B cell (primary cell): ENCODE data around the gene HIPK1. TPM values are rescaled to one million over a fixed set of nuclear protein-coding genes. Genes with fewer than 3 reads are reported as not detected.

Experiments used
- ATAC-seq: fragments of 200-7000 bp; cut with Tn5 transposase; one replicate; pipeline ENCODE4 v1.10.0; 2021; ENCODE audit warnings: low read depth, mild to moderate bottlenecking, moderate number of reproducible peaks, moderate library complexity
- CTCF ChIA-PET: fragments of 350-600 bp; sonication (Branson Sonifier 250); formaldehyde crosslinking; loops from one replicate; lab custom pipeline; 2021; ENCODE audit warnings: antibody characterized with exemption, inconsistent platforms; lab: Charles Lee
- POLR2A ChIA-PET: fragments of 350-600 bp; sonication (Branson Sonifier 250); formaldehyde crosslinking; loops from one replicate; lab custom pipeline; 2021; ENCODE audit warnings: antibody characterized with exemption; lab: Charles Lee
- DNase-seq: peaks from one replicate; pipeline ENCODE4 v3.0.0; 2013
- H2AFZ ChIP-seq: 2 replicates; pipeline ENCODE4 v1.6.1; 2012; ENCODE audit warnings: mild to moderate bottlenecking, low read depth, low read length; ENCODE audit not compliant: insufficient read depth, poor library complexity, severe bottlenecking
- H3K27ac ChIP-seq, 2 donors: 1 replicate in 1 of 2; 2 replicates in 1 of 2; pipeline ENCODE4 v1.5.1; 2012 to 2013; ENCODE audit warnings: low read length in 2 of 2, mild to moderate bottlenecking in 2 of 2, moderate library complexity in 1 of 2
- H3K27me3 ChIP-seq, 4 experiments: fragments of 200-600 bp in 1 of 4; sonication (generic) in 1 of 4; replicated peaks in 1 of 4; 1 replicate in 2 of 4; 2 replicates in 2 of 4; pipeline versions ENCODE4 v1.6.1 to v1.7.0; 2013 to 2016; ENCODE audit warnings: low read length in 3 of 4, mild to moderate bottlenecking in 2 of 4, mixed read lengths in 1 of 4, moderate library complexity in 1 of 4; ENCODE audit not compliant: insufficient read depth in 4 of 4, control insufficient read depth in 3 of 4; ENCODE audit errors: control extremely low read depth in 1 of 4
- H3K36me3 ChIP-seq, 2 experiments: replicated peaks in 1 of 2; 1 replicate in 1 of 2; 2 replicates in 1 of 2; pipeline versions ENCODE4 v1.6.1 to v1.7.1; 2013; ENCODE audit warnings: low read length in 1 of 2; ENCODE audit not compliant: insufficient read depth in 2 of 2, control insufficient read depth in 1 of 2; ENCODE audit errors: control extremely low read depth in 1 of 2, extremely low read depth in 1 of 2
- H3K4me1 ChIP-seq, 2 donors: fragments of 200-600 bp in 1 of 2; sonication (generic) in 1 of 2; 1 replicate in 1 of 2; 2 replicates in 1 of 2; pipeline versions ENCODE4 v1.5.1 to v1.6.1; 2013 to 2017; ENCODE audit warnings: low read length in 2 of 2; ENCODE audit not compliant: control insufficient read depth in 2 of 2, insufficient read depth in 2 of 2
- H3K4me2 ChIP-seq: replicated peaks from 2 replicates; pipeline ENCODE3; 2012; ENCODE audit warnings: mild to moderate bottlenecking, low read depth, low read length; ENCODE audit not compliant: poor library complexity, severe bottlenecking
- H3K4me3 ChIP-seq, 5 experiments: fragments of 200-600 bp in 1 of 5; sonication (generic) in 1 of 5; 1 replicate in 3 of 5; 2 replicates in 2 of 5; pipeline versions ENCODE4 v1.5.1 to v1.7.0; 2011 to 2016; ENCODE audit warnings: low read length in 4 of 5, mild to moderate bottlenecking in 4 of 5, low read depth in 2 of 5, control low read depth in 1 of 5, moderate library complexity in 1 of 5; ENCODE audit not compliant: insufficient read depth in 1 of 5; ENCODE audit errors: control extremely low read depth in 1 of 5, extremely low read depth in 1 of 5
- H3K79me2 ChIP-seq: fragments of 200-600 bp; sonication (generic); one replicate; pipeline ENCODE4 v1.6.0; 2016; ENCODE audit warnings: low read length; ENCODE audit not compliant: control insufficient read depth, insufficient read depth
- H3K9ac ChIP-seq: fragments of 200-600 bp; sonication (generic); 2 replicates; pipeline ENCODE4 v1.6.1; 2017; ENCODE audit warnings: mild to moderate bottlenecking, low read length, moderate library complexity
- H3K9me3 ChIP-seq, 3 donors: one replicate each; pipeline versions ENCODE4 v1.6.1 to v1.7.1; 2013; ENCODE audit warnings: low read length in 2 of 3; ENCODE audit not compliant: control insufficient read depth in 2 of 3, insufficient read depth in 1 of 3; ENCODE audit errors: control extremely low read depth in 1 of 3
- H4K20me1 ChIP-seq: 2 replicates; pipeline ENCODE4 v1.6.0; 2012; ENCODE audit warnings: mild to moderate bottlenecking, low read length; ENCODE audit not compliant: insufficient read depth, control insufficient read depth, poor library complexity, severe bottlenecking
- H3K27ac Mint-ChIP-seq: one replicate; pipeline ENCODE4 v1.8.0; 2021; ENCODE audit warnings: mixed read lengths
- H3K27me3 Mint-ChIP-seq: one replicate; pipeline ENCODE4 v1.8.0; 2021; ENCODE audit warnings: mixed read lengths
- H3K4me1 Mint-ChIP-seq: one replicate; pipeline ENCODE4 v1.8.0; 2021; ENCODE audit warnings: mixed read lengths
- H3K4me3 Mint-ChIP-seq: one replicate; pipeline ENCODE4 v1.8.0; 2021; ENCODE audit warnings: mixed read lengths
- H3K9me3 Mint-ChIP-seq: one replicate; pipeline ENCODE4 v1.8.0; 2022; ENCODE audit warnings: mixed read lengths; ENCODE audit not compliant: insufficient read depth
- CTCF ChIP-seq: fragments of 200-600 bp; IDR thresholded peaks from one replicate; pipeline ENCODE4 v1.8.0; 2022; ENCODE audit warnings: antibody characterized with exemption, mild to moderate bottlenecking
- EZH2 ChIP-seq: IDR thresholded peaks from 2 replicates; pipeline ENCODE4 v1.6.1; 2012; ENCODE audit warnings: borderline replicate concordance, low read depth, mild to moderate bottlenecking, moderate library complexity, low read length; ENCODE audit not compliant: insufficient read depth, poor library complexity, severe bottlenecking
- WGBS: methylation state at CpG from one replicate; pipeline ENCODE4 v1.1.5; 2013; ENCODE audit warnings: missing lambda C conversion rate; ENCODE audit not compliant: insufficient coverage; 5-methylcytosine and 5-hydroxymethylcytosine counted together
- intact Hi-C: fragments of 100-400 bp; cut with micrococcal nuclease; formaldehyde crosslinking; loops from one replicate; pipeline ENCODE4 v1.10.0; 2022
- polyA plus RNA-seq: library from polyadenylated mRNA; depleted of rRNA; stranded (reverse); fragments of >200 nt; gene quantifications from 2 replicates; pipeline ENCODE4 v1.2.3, GENCODE V29; 2012
- total RNA-seq, 2 donors: library from RNA; stranded (reverse); fragments of 120-200 nt in 1 of 2; gene quantifications; 1 replicate in 1 of 2; 2 replicates in 1 of 2; pipeline versions ENCODE4 v1.2.3 to v1.2.4, GENCODE V29; 2013 to 2022

HIPK1 gene
- total and polyA plus RNA-seq, 2 donors (not counting 1 experiment from before 2014, with no cell fraction given): 13.6 to 48.0 TPM

GRCh38 chr1:113965703-113966412 is 36.7 kb downstream of the HIPK1 start:
- Histone ChIP-seq H3K36me3 (peaks cover 14 to 84% of the 10 kb centered on the region in 2 experiments), H3K4me3 (no peak overlapping the region), H3K4me1 (no peaks in the 10 kb centered on the region), H4K20me1 (no peaks in the 10 kb centered on the region), H3K27ac (no peak overlapping the region), H3K9me3 (no peaks in the 10 kb centered on the region), H2AFZ (no peak overlapping the region), H3K9ac (no peak overlapping the region), H3K27me3 (no peaks in the 10 kb centered on the region), H3K79me2 (no peaks in the 10 kb centered on the region), H3K4me2 (no peak overlapping the region)
- TF ChIP-seq CTCF: no peak
- TF ChIP-seq EZH2: no peak
- H3K4me3 Mint-ChIP-seq: no peak overlapping the region
- DNase-seq (no peak), ATAC-seq (no peak)
- ChIA-PET POLR2A (no interaction called here), CTCF (no interaction called here)
- H3K9me3 Mint-ChIP-seq: no peaks in the 10 kb centered on the region
- H3K4me1 Mint-ChIP-seq: no peaks in the 10 kb centered on the region
- no peaks in the 10 kb centered on the region for H3K27me3 Mint-ChIP-seq
- WGBS: 100% methylated on average over 2 of the region's 4 CpGs
- H3K27ac Mint-ChIP-seq: no peak overlapping the region
- intact Hi-C loops: no loop called here

- intact Hi-C loops: no loop called here
- CTCF ChIA-PET: no interaction called here
Observed at GRCh38 chr1:113972954-113973353, 43.8 kb downstream of the HIPK1 start.

More at GRCh38 chr1:113972954-113973353, 43.8 kb downstream of the HIPK1 start:
- Mint-ChIP-seq H3K4me1 (peaks cover 3% of the 10 kb centered on the region), H3K27me3 (no peaks in the 10 kb centered on the region), H3K4me3 (no peak overlapping the region), H3K27ac (no peak overlapping the region), H3K9me3 (no peaks in the 10 kb centered on the region)
- TF ChIP-seq EZH2 (no peak), CTCF (no peak)
- Histone ChIP-seq H3K4me1 (no peaks in the 10 kb centered on the region), H3K9me3 (no peaks in the 10 kb centered on the region), H3K9ac (no peak overlapping the region), H3K4me2 (no peak overlapping the region), H3K36me3 (peaks cover 24 to 64% of the 10 kb centered on the region in 2 experiments), H3K27me3 (no peaks in the 10 kb centered on the region), H4K20me1 (no peaks in the 10 kb centered on the region), H3K4me3 (no peak overlapping the region), H3K79me2 (no peaks in the 10 kb centered on the region), H2AFZ (no peak overlapping the region), H3K27ac (no peak overlapping the region)
- WGBS: 87% methylated on average over 9 of the region's 9 CpGs
- no peak for DNase-seq
- POLR2A ChIA-PET: no interaction called here
- ATAC-seq: no peak
